ENCODE data around the gene PRKAG1. TPM values are rescaled to one million over a fixed set of nuclear protein-coding genes. Genes with fewer than 3 reads are reported as not detected.

The PRKAG1 gene
- total and polyA plus RNA-seq, 4 donors: 15.5 to 31.5 (median 20.9) TPM

- Histone ChIP-seq H3K9ac (ENCODE audit: low read depth in 1 of 2, low read length in 2 of 2) (no peak overlapping the region), H3K27ac (ENCODE audit: low read depth in 1 of 2, low read length in 2 of 2) (no peak overlapping the region), H3K9me3 (ENCODE audit: control insufficient read depth in 4 of 4, low read length in 3 of 4) (no peaks in the 10 kb centered on the region), H3K27me3 (ENCODE audit: control insufficient read depth in 4 of 4, insufficient read depth in 4 of 4, low read length in 3 of 4) (peaks cover 6 to 17% (median 13%) of the 10 kb centered on the region in 4 donors), H3K36me3 (ENCODE audit: control insufficient read depth in 4 of 4, insufficient read depth in 3 of 4, low read depth in 1 of 4, low read length in 3 of 4) (no peaks in the 10 kb centered on the region), H3K4me1 (ENCODE audit: control insufficient read depth in 4 of 4, insufficient read depth in 4 of 4, low read length in 3 of 4) (peaks cover 27 to 34% (median 30%) of the 10 kb centered on the region in 4 donors), H3K4me3 (ENCODE audit: low read depth in 1 of 3, low read length in 3 of 3) (peak overlapping the region in 2 of 3 donors; percentile 15 to 38)
- no peak for DNase-seq (ENCODE audit: low spot score)
- WGBS: 1% methylated on average over 55 of the region's 55 CpGs
- TF ChIP-seq RAD21 (IDR thresholded peaks at IDR 0.05) (no peak), YY1 (IDR thresholded peaks at IDR 0.05) (no peak), HNF4A (conservative IDR thresholded peaks at IDR 0.05) (no peak), MAX (IDR thresholded peaks at IDR 0.05) (no peak), REST (IDR thresholded peaks at IDR 0.05) (no peak), HNF4G (IDR thresholded peaks at IDR 0.05) (no peak), SP1 (IDR thresholded peaks at IDR 0.05) (no peak), RXRA (IDR thresholded peaks at IDR 0.05) (no peak), ATF3 (IDR thresholded peaks at IDR 0.05) (no peak), NR2F2 (IDR thresholded peaks at IDR 0.05) (no peak), GABPA (IDR thresholded peaks at IDR 0.05 in 1 of 2, conservative IDR thresholded peaks at IDR 0.05 in 1 of 2) (no peak), FOXA2 (IDR thresholded peaks at IDR 0.05) (no peak), TAF1 (conservative IDR thresholded peaks at IDR 0.05) (no peak), JUND (IDR thresholded peaks at IDR 0.05) (no peak), ZBTB33 (IDR thresholded peaks at IDR 0.05) (no peak), FOXA1 (IDR thresholded peaks at IDR 0.05) (no peak), EGR1 (IDR thresholded peaks at IDR 0.05; ENCODE audit: low read depth in 2 of 2) (no peak)
Observed at GRCh38 chr12:48979602-48980388, 38.8 kb downstream of the PRKAG1 start.

Data from liver (tissue), 9 donors.